ENCODE results near the gene ENAH. TPM values are rescaled to one million over a fixed set of nuclear protein-coding genes. Genes with fewer than 3 reads are reported as not detected.

ENAH gene
- total RNA-seq, 1 donor from 2014 or later: 749 TPM

- TF ChIP-seq CTCF (IDR thresholded peaks at IDR 0.05; ENCODE audit: insufficient read depth, low read depth, low read length): no peak
- TF ChIP-seq EZH2 (IDR thresholded peaks at IDR 0.05; ENCODE audit: insufficient read depth, low read length): no peak
- H3K4me3 ChIP-seq (ENCODE audit: insufficient read depth, low read depth, low read length): peak overlapping the region; percentile 75
- H3K9me3 ChIP-seq (ENCODE audit: insufficient read depth, low read depth, low read length): no peaks in the 10 kb centered on the region
- Mint-ChIP-seq H3K27me3 (ENCODE audit: low read depth, unreplicated experiment) (no peaks in the 10 kb centered on the region), H3K36me3 (ENCODE audit: low read depth, unreplicated experiment) (peaks cover 10% of the 10 kb centered on the region), H3K9me3 (ENCODE audit: unreplicated experiment) (no peaks in the 10 kb centered on the region), H3K4me1 (ENCODE audit: low read depth, unreplicated experiment) (peaks cover 34% of the 10 kb centered on the region), H3K4me3 (ENCODE audit: unreplicated experiment) (peak overlapping the region; percentile 97), H3K27ac (ENCODE audit: unreplicated experiment) (peak overlapping the region; percentile 100)
- no peaks in the 10 kb centered on the region for H3K36me3 ChIP-seq (ENCODE audit: insufficient read depth, low read length)
- H3K27ac ChIP-seq (ENCODE audit: low read depth, low read length): peak overlapping the region; percentile 95
- H3K27me3 ChIP-seq (ENCODE audit: insufficient read depth, low read length): no peaks in the 10 kb centered on the region
- FAIRE-seq (no peak), DNase-seq (ENCODE audit: low read depth) (no peak)
- H3K4me1 ChIP-seq (ENCODE audit: insufficient read depth, low read length): peaks cover 37% of the 10 kb centered on the region
- peaks cover 13% of the 10 kb centered on the region for H4K20me1 ChIP-seq (ENCODE audit: insufficient read depth, low read length)
- H2AFZ ChIP-seq (ENCODE audit: low read depth, low read length): no peak overlapping the region
- peak overlapping the region; percentile 97 for H3K9ac ChIP-seq (ENCODE audit: low read length)
- H3K4me2 ChIP-seq (ENCODE audit: low read length): peak overlapping the region; percentile 90
- peaks cover 35% of the 10 kb centered on the region for H3K79me2 ChIP-seq (ENCODE audit: insufficient read depth, low read length)
These were observed 2.0 kb upstream of the ENAH start for GRCh38 chr1:225654688-225655508.

- no peaks in the 10 kb centered on the region for H3K27me3 Mint-ChIP-seq (ENCODE audit: low read depth, unreplicated experiment)
- Histone ChIP-seq H3K4me1 (ENCODE audit: insufficient read depth, low read length) (peaks cover 39% of the 10 kb centered on the region), H2AFZ (ENCODE audit: low read depth, low read length) (no peak overlapping the region), H3K4me3 (ENCODE audit: insufficient read depth, low read depth, low read length) (peak overlapping the region; percentile 75), H3K36me3 (ENCODE audit: insufficient read depth, low read length) (no peaks in the 10 kb centered on the region), H3K27ac (ENCODE audit: low read depth, low read length) (peak overlapping the region; percentile 95), H3K79me2 (ENCODE audit: insufficient read depth, low read length) (peaks cover 41% of the 10 kb centered on the region), H3K27me3 (ENCODE audit: insufficient read depth, low read length) (no peaks in the 10 kb centered on the region), H4K20me1 (ENCODE audit: insufficient read depth, low read length) (peaks cover 17% of the 10 kb centered on the region), H3K4me2 (ENCODE audit: low read length) (peak overlapping the region; percentile 90), H3K9me3 (ENCODE audit: insufficient read depth, low read depth, low read length) (no peaks in the 10 kb centered on the region), H3K9ac (ENCODE audit: low read length) (peak overlapping the region; percentile 97)
- H3K4me3 Mint-ChIP-seq (ENCODE audit: unreplicated experiment): peak overlapping the region; percentile 97
- H3K4me1 Mint-ChIP-seq (ENCODE audit: low read depth, unreplicated experiment): peaks cover 34% of the 10 kb centered on the region
- FAIRE-seq (no peak), DNase-seq (ENCODE audit: low read depth) (no peak)
- TF ChIP-seq CTCF (IDR thresholded peaks at IDR 0.05; ENCODE audit: insufficient read depth, low read depth, low read length) (no peak), EZH2 (IDR thresholded peaks at IDR 0.05; ENCODE audit: insufficient read depth, low read length) (no peak)
- H3K9me3 Mint-ChIP-seq (ENCODE audit: unreplicated experiment): no peaks in the 10 kb centered on the region
- peaks cover 12% of the 10 kb centered on the region for H3K36me3 Mint-ChIP-seq (ENCODE audit: low read depth, unreplicated experiment)
- peak overlapping the region; percentile 100 for H3K27ac Mint-ChIP-seq (ENCODE audit: unreplicated experiment)
These were observed 1.3 kb upstream of the ENAH start for GRCh38 chr1:225654277-225654597.
